Measurements from ENCODE around the gene CEP164. TPM values are rescaled to one million over a fixed set of nuclear protein-coding genes. Genes with fewer than 3 reads are reported as not detected.

CEP164 gene
- total and polyA plus RNA-seq, 2 of the 4 experiments (the other 2 are of a cell fraction), result 23.3 to 26.9 TPM

DNA sequence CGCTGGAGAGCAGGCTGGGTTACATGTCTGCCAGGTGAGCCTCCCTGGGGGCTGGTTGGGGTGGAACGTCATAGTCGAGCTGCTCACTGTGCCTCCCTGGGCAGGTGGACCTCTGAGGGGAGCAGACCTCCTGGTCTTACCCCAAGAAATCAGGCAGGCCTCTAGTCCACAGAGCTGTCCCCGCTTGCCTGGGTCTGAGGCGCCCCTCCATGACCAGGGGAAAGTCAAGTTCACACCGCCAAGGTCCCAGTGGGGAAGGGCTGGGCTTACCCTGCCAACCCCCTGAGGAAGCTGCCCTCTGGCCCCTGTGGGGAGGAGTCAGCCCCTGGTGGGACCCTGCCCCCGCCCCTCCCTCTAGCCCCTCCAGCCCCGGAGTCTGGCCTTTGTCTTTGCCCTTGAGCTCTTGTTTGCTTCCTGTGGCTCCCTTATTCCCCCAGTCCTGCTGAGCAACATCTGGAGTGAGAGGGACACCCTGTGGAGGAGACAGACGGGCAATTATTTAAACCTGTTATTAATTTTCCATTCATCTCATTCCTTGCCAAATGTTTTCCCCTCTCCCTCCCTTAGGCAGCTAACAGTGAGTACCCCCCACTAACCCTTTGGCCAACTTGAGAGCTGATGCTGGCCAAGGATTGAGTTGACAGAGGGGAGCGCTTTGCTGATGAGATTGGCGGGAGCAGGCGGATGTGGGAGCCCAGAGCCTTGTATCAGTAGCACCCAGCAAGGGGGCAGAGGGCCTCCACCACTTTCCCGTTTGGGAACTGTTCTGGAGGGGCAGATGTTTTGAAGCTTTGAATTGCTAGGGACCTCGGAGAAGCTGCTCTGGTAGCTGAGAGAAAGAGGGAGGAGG is 83.4 kb downstream of the CEP164 start:
- no peak overlapping the region for H3K14ac ChIP-seq (replicated peaks; ENCODE audit: low read depth, low read length)
- H2AK5ac ChIP-seq (ENCODE audit: low read depth, low read length), result no peak overlapping the region
- no peak overlapping the region for H4K8ac ChIP-seq (ENCODE audit: low read depth in 2 of 2, low read length in 2 of 2)
- H2BK120ac ChIP-seq (ENCODE audit: low read depth, low read length), result no peak overlapping the region
- no peak overlapping the region for H3K27ac ChIP-seq (ENCODE audit: insufficient read depth, low read length)
- dilution Hi-C loops (cut with HindIII; ENCODE audit: low sequenced_read_pairs, unreplicated experiment), result no loop called here
- no peak overlapping the region for H3K4ac ChIP-seq (ENCODE audit: low read depth, low read length)
- no peak for DNase-seq
- WGBS, 2 experiments (ENCODE audit: extremely low coverage in 2 of 2, insufficient read length in 1 of 2), result 66% methylated on average over 7 of the region's 14 CpGs; no CpG with 5 or more reads in 1 of the 2 experiments
- H4K20me1 ChIP-seq (ENCODE audit: insufficient read depth, low read length), result no peaks in the 10 kb centered on the region; the same call in 1 of the 2 replicates
- no peak overlapping the region for H2AK9ac ChIP-seq (replicated peaks; ENCODE audit: low read depth, low read length, poor library complexity)
- no peak overlapping the region for H3K56ac ChIP-seq (ENCODE audit: extremely low read depth, insufficient read depth, low read length)
- no peaks in the 10 kb centered on the region for H3K9me3 ChIP-seq (ENCODE audit: control insufficient read depth, insufficient read depth, low read length)
- in situ Hi-C loops (cut with MboI; ENCODE audit: low sequenced_read_pairs), result no loop called here
- H4K5ac ChIP-seq (ENCODE audit: low read depth, low read length), result no peak overlapping the region
- intact Hi-C loops (cut with micrococcal nuclease), result no loop called here
- BruUV-seq (replicated peaks), result no TSS peak
- H2BK20ac ChIP-seq (ENCODE audit: low read depth, low read length), result no peak overlapping the region
- no peak overlapping the region for H3K23ac ChIP-seq (ENCODE audit: low read depth, low read length)
- ChIA-PET POLR2A (ENCODE audit: unreplicated experiment) (no interaction called here), CTCF (interaction anchor here (4.3 kb wide), 1 partner anchor 15 kb away, joined by 17 read pairs; no protein-coding TSS in a partner anchor)
- peaks cover 3% of the 10 kb centered on the region; the same call in 1 of the 2 replicates for H3K9me1 ChIP-seq (ENCODE audit: insufficient read depth, low read length)
- H3K4me3 ChIP-seq (ENCODE audit: insufficient read depth, low read depth, low read length), result no peak overlapping the region
- no peaks in the 10 kb centered on the region for H3K4me1 ChIP-seq (ENCODE audit: control insufficient read depth, insufficient read depth, low read length)
- no peaks in the 10 kb centered on the region for H3K79me1 ChIP-seq (ENCODE audit: low read depth in 1 of 2, low read length in 2 of 2)
- no peak overlapping the region for H3K4me2 ChIP-seq (ENCODE audit: low read depth, low read length)
- no peak overlapping the region for H2BK5ac ChIP-seq (ENCODE audit: low read depth, low read length, poor library complexity, severe bottlenecking)
- H3K36me3 ChIP-seq (ENCODE audit: control insufficient read depth, insufficient read depth, low read length), result peaks cover 29% of the 10 kb centered on the region
- H3K18ac ChIP-seq (ENCODE audit: low read depth, low read length), result no peak overlapping the region
- H4K91ac ChIP-seq (ENCODE audit: insufficient read depth, low read depth, low read length), result no peak overlapping the region
- no peak for ATAC-seq (ENCODE audit: low read depth)
- no peak overlapping the region for H2BK15ac ChIP-seq (ENCODE audit: low read depth, low read length)
- H2AFZ ChIP-seq (replicated peaks; ENCODE audit: low read length, poor library complexity), result no peak overlapping the region
- H3K9ac ChIP-seq (ENCODE audit: low read depth, low read length), result no peak overlapping the region
- no peaks in the 10 kb centered on the region for H3K27me3 ChIP-seq (ENCODE audit: control insufficient read depth, insufficient read depth, low read length)
- TF ChIP-seq RFX5 (IDR thresholded peaks at IDR 0.05; ENCODE audit: low read depth, low read length) (no peak), RCOR1 (IDR thresholded peaks at IDR 0.05; ENCODE audit: insufficient replicate concordance, low read length) (no peak), CHD1 (IDR thresholded peaks at IDR 0.05; ENCODE audit: low read depth, low read length) (no peak), CEBPB (IDR thresholded peaks at IDR 0.05; ENCODE audit: low read depth, low read length) (no peak), BHLHE40 (IDR thresholded peaks at IDR 0.05; ENCODE audit: low read depth, low read length) (no peak)
- TF ChIP-seq, protein P1, sequence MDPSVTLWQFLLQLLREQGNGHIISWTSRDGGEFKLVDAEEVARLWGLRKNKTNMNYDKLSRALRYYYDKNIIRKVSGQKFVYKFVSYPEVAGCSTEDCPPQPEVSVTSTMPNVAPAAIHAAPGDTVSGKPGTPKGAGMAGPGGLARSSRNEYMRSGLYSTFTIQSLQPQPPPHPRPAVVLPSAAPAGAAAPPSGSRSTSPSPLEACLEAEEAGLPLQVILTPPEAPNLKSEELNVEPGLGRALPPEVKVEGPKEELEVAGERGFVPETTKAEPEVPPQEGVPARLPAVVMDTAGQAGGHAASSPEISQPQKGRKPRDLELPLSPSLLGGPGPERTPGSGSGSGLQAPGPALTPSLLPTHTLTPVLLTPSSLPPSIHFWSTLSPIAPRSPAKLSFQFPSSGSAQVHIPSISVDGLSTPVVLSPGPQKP (IDR thresholded peaks at IDR 0.05; ENCODE audit: borderline replicate concordance, low read depth, low read length), result no peak
- TF ChIP-seq, protein P2, sequence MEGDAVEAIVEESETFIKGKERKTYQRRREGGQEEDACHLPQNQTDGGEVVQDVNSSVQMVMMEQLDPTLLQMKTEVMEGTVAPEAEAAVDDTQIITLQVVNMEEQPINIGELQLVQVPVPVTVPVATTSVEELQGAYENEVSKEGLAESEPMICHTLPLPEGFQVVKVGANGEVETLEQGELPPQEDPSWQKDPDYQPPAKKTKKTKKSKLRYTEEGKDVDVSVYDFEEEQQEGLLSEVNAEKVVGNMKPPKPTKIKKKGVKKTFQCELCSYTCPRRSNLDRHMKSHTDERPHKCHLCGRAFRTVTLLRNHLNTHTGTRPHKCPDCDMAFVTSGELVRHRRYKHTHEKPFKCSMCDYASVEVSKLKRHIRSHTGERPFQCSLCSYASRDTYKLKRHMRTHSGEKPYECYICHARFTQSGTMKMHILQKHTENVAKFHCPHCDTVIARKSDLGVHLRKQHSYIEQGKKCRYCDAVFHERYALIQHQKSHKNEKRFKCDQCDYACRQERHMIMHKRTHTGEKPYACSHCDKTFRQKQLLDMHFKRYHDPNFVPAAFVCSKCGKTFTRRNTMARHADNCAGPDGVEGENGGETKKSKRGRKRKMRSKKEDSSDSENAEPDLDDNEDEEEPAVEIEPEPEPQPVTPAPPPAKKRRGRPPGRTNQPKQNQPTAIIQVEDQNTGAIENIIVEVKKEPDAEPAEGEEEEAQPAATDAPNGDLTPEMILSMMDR (conservative IDR thresholded peaks at IDR 0.05; ENCODE audit: low read depth, low read length), result no peak

All from IMR-90 (cell line).